HG03196 (cell line): ENCODE results near the gene TBC1D22B.

Experiments
- ATAC-seq: cut with Tn5 transposase; IDR thresholded peaks from one replicate; pipeline ENCODE4 v1.9.1; 2021; ENCODE audit not compliant: unreplicated experiment

The TBC1D22B gene

DNA sequence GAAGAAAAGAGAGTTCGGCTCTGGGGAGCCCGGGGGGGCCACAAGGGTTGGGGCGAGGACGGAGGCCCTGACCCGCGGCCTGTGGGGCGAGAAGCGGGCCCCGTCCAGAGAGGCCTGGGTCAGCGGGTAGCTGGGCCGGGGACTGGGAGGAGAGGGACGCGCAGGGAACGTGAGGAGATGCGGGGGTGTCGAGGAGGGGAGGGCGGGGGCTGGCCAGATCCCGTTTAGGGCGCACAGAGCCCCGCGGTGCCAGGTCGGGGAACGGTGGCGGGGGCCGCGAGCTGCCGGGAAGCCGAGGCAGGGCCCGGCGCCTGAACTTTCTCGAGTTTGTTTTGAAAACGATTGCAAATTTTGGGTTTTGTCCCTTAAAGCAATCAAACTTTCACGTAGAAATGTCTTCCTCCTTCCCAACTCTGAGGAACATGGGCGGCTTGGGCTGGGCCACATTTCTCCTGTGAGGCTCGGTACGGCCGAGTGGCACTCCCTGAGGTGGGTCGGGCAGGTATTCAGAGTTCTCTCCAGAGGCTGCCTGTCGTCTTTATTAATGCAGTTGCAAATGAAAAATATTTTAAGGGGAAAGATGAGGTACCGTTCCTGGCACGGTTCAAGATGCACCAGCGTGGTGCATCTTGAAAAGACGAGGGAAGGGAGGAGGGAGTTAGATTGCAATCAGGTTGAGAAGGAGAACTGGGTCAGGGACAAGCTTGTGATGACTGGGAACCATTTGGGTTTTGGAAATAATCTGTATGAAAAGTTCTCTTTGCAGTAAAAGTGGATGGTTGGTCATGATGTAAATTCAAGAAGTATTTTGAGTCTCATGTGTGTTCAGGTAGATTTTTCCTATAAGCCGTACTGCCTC lies 97.2 kb downstream of the TBC1D22B start:
- ATAC-seq = no peak

DNA sequence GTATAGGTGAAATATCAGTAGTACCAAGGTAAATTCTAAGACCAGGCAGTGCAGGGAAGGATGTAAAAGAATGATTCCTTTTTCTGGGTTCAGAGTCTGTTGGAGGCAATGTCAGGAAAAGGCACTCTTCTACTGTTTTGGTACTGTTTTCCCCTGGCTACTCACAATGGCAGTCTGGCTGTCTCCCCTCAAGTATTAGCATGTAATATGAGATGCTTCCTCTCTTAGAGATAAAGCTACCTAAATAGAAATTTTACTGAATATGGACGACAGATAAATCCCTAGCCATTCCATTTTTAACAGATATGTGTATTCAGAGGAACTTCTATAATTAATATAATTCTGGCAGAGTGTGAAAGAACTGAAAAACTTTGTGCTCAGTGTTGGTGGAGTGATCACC lies 99.7 kb downstream of the TBC1D22B start:
- no peak for ATAC-seq

DNA sequence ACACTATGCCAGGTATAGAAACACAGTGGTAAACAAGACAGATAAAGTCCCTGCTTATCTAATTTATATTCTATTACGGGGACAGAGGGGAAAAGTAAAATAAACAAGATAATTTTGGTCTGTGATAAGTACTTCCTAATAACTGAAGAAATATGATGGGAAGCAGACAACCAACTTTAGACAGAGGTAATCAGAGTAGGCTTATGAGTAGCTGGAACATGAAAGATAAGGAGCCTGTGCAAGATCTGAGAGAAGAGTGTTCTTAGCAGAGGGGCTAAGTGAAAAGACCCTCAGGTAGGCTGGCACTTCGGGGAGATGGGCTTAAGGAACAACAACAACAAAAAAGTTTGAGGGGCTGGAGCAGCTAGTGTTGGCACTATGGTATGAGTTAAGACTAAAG lies 100.3 kb downstream of the TBC1D22B start:
- ATAC-seq = no peak

DNA sequence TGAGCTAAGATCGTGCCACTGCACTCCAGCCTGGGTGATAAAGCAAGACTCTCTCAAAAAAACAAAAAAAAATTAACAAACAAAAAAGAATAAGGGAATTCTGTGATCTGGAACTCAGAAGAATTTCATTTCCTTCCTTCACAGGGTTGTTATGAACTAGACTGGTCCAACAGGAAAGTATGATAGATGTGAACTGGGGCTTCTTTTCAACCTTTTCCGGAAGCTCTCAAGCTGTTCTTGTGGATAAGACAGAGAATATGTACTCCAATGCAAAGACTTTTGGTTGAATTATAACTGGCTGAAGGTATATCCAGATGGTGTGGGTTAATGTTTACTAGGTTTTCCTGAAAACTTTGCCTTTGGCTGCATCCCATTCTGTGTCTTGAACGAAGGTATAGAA lies 101.5 kb downstream of the TBC1D22B start:
- no peak for ATAC-seq

- no peak for ATAC-seq
Measured at GRCh38 chr6:37362101-37362828, 104.7 kb downstream of the TBC1D22B start.

DNA sequence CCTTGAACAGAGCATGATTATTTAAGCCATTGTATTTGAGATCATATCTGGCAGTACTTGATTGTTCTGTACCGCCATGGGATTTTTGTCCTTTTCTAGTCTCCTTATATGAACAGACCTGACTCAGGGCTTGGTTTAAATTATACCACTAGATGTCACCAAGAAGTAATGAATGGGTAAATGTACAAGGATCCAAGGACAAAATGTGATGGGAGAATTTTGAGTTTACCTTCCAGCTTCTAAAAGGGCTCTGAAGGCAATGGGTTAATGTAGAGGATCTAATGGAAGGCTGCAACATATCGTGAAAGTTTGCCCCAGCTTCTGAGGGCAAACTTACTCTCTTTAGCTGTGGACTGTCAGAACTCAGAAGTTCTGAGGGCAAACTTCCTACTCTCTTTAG lies 108.2 kb downstream of the TBC1D22B start:
- ATAC-seq = no peak

- no peak for ATAC-seq
Measured at GRCh38 chr6:37366910-37367309, 109.3 kb downstream of the TBC1D22B start.

DNA sequence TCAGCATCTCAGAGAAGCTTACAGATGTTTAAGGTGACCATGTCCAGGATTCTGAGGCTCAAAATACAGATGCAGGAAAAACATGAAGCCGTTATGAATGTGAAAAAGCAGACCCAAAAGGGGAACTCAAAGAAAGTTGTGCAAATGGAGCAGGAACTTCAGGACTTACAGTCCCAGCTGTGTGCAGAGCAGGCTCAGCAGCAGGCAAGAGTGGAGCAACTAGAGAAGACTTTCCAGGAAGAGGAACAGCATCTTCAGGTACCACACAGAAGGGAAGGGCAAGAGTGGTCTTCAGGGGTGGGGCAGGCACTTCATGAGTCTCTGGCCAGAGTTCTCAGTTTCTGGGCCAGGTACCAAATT lies 111.4 kb downstream of the TBC1D22B start:
- no peak for ATAC-seq

GRCh38 chr6:37369321-37370201 lies 112.0 kb downstream of the TBC1D22B start:
- ATAC-seq = no peak

DNA sequence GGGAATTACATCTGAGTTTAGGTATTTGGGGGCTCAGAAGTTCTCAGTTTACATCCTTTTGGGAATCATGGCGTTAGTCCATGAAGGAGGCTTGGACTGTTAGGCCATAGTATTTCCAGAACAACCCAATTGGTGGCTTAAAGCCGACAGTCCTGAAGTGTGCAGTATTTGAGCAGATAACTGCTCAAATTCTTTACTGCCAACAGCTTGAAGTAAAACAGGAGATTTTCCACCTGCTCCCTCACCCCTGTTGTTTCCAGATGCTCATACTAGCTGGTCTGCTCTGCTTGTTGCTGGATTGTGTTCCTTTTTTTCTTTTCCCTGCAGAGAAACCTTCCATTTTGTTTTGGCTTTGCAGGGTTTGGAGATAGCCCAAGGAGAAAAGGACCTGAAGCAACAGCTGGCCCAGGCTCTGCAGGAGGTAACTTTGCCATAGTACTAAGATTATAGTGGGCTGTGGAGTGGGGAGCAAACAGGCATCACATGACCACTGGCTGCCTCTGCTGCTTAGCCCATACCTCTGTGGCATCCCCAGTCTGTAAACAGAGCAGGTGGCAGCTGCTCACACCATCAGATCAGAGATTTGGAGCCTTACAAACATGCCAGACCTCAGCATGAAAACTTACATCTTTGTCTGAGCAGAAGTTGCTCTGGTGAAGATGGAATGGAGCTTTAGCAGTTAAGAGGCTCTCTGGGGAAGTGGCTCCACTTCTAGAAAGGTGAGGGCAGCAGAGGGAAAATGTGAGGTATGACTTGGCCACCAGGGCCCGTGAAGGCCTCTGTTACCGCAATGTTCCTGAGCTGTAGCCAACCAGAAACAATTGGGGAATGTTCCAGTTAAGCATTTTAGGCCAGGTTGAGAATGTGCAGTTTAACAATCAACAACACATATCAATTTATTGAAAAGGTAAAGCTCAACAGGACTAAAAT lies 113.8 kb downstream of the TBC1D22B start:
- ATAC-seq = no peak

- no peak for ATAC-seq
Measured at GRCh38 chr6:37372116-37372515, 114.5 kb downstream of the TBC1D22B start.

GRCh38 chr6:37373822-37374471 lies 116.4 kb downstream of the TBC1D22B start:
- ATAC-seq = no peak

GRCh38 chr6:37375376-37375775 lies 117.8 kb downstream of the TBC1D22B start:
- no peak for ATAC-seq

DNA sequence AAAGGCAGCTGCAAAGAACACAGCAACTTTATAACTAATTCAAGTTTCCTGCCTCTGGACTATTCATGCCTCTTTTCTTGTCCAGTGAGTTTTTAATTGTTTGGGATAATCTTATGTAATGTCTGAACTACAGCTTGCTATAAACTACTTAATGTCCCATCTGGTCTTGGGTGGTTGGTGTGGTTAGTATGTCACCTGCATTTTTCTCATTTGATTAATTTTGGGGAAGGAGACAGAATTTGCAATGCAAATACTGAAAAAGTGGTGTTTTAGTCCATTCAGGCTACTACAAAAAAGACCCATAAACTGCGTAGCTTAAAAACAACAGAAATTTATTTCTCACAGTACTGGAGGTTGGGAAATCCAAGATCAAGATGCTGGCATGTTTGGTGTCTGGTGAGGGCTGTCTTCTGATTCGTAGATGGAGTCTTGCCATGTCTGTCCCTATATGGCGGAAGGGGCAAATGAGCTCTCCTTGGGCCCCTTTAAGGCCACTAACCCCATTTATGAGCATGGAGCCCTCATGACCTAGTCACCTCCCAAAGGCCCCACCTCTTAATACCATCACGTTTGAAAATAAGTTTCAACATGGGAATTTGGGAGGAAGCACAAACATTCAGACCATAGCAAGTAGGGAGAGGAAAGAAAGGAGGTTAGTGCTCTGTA lies 118.6 kb downstream of the TBC1D22B start:
- no peak for ATAC-seq

- ATAC-seq = no peak
Measured at GRCh38 chr6:37381579-37381978, 124.0 kb downstream of the TBC1D22B start.
